DLD1 (cell line): ENCODE measurements around the gene DAAM1.

Experiments
- in situ Hi-C: cut with HindIII; loops from 2 replicates; pipeline ENCODE4 v1.10.0; 2017; ENCODE audit warnings: low sequenced_read_pairs

DAAM1 gene

GRCh38 chr14:59188461-59189090 lies at the start of gene DAAM1:
TSS of gene DAAM1 (plus strand) at chr14:59188667. CDS start at chr14:59263478, 74,811 bp downstream.
- in situ Hi-C loops = no loop called here

- in situ Hi-C loops = no loop called here
Observed at GRCh38 chr14:59139324-59139723, 49.1 kb upstream of the DAAM1 start.

DNA sequence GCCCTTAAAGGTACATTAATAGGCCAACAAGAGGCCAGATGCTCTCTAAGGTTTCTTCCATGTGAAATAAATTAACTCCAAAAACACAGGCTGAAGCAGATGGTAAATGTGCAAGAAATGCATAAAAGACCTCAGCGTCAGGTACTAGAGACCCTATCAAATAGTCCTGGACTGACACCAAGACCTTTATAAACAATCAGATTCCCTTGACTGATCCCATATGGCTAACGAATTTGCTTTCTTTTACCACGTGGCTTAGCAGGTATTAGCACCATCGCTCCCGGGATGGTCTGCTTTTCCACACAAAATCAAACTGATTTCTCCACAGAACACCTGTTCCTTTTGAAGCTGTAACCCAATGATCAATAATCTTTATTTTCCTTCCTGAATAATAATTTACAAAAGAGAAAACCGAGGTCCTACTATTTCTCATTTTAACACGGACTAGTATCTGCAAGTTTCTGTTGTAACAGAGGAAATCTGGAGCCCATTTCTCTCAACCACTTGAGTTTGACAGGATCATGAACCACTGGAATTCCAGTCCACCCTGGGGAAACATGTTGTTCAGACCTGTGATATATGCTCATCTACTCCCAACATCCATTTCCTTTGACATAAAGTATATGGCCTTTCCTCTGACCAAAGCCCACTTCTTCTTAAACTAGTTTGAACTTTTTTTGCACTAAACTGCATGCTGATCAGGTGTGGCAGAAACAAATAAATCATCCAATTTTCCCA lies 48.2 kb upstream of the DAAM1 start:
- in situ Hi-C loops = no loop called here

- in situ Hi-C loops = no loop called here
Observed at GRCh38 chr14:59146484-59146883, 42.0 kb upstream of the DAAM1 start.

- in situ Hi-C loops = no loop called here
Observed at GRCh38 chr14:59147007-59147406, 41.5 kb upstream of the DAAM1 start.

DNA sequence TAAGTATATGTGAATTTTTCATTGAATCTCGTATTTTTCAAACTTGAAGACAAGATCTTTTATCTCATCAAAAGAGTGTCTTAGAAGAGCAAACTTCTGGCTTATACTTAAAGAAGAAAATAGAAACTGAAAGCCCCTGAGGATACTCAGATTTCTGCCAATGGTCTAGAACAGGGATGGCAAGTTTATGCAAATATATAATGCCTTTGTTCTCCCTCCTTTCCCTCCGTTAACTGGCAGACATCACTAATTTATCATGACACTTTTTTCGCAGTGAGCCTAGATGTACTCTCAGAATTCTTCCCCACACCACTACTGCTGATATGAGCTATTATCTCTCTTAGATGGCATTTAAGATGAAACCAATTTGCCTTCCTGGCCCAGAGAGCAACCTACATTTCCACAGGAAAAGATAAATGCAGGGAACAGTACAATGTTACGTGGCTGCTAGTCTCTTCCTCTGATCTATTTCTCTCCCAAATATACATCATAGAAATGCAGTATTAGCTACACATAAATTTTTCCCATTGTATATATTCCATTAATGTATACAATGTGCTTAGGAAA lies 40.0 kb upstream of the DAAM1 start:
- in situ Hi-C loops = no loop called here

GRCh38 chr14:59150990-59151389 lies 37.5 kb upstream of the DAAM1 start:
- in situ Hi-C loops = no loop called here

- in situ Hi-C loops = no loop called here
Observed at GRCh38 chr14:59154373-59154772, 34.1 kb upstream of the DAAM1 start.

DNA sequence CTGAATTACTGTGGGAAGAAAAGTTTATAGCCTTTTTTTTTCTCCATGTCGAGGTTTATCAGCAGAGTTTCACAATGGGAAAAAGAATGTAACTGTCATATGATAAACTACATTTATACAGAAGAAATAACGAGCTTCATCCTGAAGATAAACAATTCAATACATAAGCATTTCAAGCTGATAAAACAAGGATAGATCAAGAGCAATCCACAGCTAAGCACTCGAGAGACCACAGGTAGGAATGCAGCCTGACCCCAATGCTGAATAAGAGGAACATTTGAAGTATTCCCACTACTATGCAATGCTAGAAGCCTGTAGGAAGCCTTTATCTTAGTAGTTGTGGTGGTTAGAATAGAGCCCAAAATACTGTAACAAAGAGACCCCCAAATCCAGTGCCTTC lies 32.6 kb upstream of the DAAM1 start:
- in situ Hi-C loops = no loop called here

GRCh38 chr14:59159169-59159568 lies 29.3 kb upstream of the DAAM1 start:
- in situ Hi-C loops = no loop called here

GRCh38 chr14:59160506-59160905 lies 28.0 kb upstream of the DAAM1 start:
- in situ Hi-C loops = no loop called here

DNA sequence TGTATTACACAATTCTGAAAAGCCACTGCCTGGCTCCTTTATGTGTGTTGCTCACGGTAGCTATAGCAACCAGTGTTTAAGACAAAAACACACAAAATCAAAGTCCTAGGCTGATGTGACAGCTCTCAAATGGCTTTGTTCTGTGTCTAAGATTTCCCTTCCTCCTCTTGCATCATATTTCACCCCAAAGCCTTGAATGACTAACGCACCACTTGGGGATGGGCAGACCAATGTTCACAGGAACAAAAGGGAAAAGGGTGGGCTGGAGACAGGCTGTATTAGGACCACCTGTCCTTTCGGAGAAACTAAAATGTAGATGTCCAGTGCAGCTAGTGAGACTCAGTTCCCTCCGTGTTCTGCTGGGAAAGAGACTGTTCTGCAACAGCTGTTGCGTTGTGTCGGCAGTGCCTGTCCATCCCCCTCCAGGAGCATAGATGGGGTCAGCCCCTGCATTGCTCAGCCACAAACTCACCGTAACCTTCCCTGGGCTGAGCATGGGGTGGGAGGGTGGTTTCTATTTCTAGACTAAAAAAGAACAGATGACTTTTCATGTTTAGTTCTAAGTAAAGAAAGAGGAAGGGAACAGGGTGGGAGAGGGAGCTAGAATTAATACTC lies 26.8 kb upstream of the DAAM1 start:
- in situ Hi-C loops = no loop called here

- in situ Hi-C loops = no loop called here
Observed at GRCh38 chr14:59166258-59166657, 22.2 kb upstream of the DAAM1 start.

- in situ Hi-C loops = no loop called here
Observed at GRCh38 chr14:59175404-59175803, 13.1 kb upstream of the DAAM1 start.

- in situ Hi-C loops = no loop called here
Observed at GRCh38 chr14:59176765-59177164, 11.7 kb upstream of the DAAM1 start.

DNA sequence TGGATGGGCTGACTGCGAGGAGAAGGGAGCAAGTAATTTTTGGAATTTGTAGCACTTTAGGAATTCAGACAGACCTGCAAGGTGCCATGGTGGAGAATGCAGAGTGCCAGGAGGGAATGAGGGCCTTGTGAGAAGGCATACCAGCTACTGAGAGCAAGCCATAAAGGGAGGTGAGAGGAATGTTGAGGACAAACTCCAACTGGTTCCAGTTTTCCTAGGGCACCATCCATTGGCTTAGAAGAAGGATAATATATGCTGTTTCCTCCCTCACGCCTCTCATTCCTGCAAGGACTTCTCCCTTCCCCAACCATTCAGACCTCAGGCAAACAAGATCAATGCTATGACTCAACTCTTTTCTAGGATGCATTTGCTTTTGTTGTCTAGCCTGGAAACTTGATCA lies 11.2 kb upstream of the DAAM1 start:
- in situ Hi-C loops = no loop called here

GRCh38 chr14:59181791-59182190 lies 6.7 kb upstream of the DAAM1 start:
- in situ Hi-C loops = no loop called here

GRCh38 chr14:59182641-59183040 lies 5.8 kb upstream of the DAAM1 start:
- in situ Hi-C loops = no loop called here

DNA sequence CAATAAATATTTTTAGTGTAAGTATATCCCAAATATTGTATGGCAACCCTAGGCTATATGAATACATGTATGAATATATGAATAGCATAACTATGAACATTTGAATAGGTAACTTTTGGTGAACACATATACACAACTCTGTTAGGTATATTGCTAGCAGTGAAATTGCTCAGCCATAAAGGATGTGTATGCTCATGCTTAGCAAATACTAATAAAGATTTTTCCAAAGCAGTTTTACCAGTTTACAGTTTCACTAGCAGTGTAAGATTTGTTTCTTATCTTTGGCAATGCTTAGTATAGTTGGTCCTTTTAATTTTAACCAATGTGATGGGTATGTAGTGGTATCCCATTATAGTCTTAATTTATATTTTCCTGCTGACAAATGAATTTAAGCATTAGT lies 5.3 kb upstream of the DAAM1 start:
- in situ Hi-C loops = no loop called here

DNA sequence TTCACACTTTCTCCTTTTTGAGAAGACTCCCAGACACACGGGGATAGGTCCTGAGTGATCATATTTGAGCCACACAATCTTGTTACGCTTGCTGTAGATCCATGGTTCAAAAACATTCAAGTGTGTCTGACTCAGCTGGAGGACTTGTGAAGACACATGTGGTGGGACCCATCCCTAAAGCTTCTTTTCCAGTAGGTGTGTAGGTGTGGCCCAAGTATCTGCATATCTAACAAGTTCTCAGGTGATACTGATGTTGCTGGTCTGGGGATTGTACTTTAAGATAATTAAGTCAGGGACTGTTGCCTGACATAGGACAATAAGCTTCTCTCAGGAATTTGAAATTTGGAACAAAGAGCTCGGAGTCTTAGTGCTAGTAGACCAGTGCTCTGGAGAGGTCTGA lies 4.1 kb upstream of the DAAM1 start:
- in situ Hi-C loops = no loop called here

DNA sequence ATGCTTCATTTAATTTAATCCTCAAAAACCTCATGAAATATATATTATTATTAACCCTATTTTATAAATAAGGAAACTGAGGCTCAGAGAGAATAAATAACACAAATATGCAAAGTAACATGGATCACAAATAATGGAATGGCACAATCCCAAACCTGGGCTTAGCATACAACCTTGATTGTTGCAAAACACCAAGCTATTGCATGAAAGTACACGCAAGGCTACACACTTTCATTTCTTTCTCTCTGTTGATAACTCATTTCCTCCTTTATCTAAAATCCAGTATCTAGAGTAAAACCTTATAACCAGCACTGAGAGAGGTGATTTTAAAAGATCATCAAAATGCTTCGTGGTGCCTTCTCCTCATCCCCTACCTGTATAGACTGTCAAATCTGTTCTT lies 2.8 kb upstream of the DAAM1 start:
- in situ Hi-C loops = no loop called here

GRCh38 chr14:59186306-59186705 lies 2.2 kb upstream of the DAAM1 start:
- in situ Hi-C loops = no loop called here
